ENCODE results near the gene COL12A1. TPM values are rescaled to one million over a fixed set of nuclear protein-coding genes. Genes with fewer than 3 reads are reported as not detected.

COL12A1 gene
- total and polyA plus RNA-seq, 3 experiments from 2014 or later = not detected

DNA sequence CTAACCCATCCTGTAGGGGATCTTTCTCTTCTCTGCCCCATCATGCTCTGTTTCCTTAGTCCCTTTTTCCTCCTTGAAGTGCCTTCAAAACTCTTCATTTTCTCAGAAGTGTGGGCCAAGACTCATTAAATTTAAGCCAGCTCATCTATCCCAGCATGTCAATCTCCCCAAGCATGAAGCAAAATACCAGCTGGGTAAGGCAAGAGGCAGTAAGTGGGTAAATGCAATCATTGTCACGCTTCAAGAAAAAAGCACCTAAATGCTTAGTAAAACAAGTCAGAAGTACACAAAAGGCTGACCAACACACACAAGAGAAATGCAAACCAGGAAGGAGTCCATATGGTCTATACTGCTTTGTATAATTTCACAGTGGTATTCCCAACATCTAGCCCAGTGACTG lies 61.5 kb downstream of the COL12A1 start:
- H3K9me3 ChIP-seq (ENCODE audit: low read length) = no peaks in the 10 kb centered on the region
- no peak overlapping the region for H3K4me3 ChIP-seq (ENCODE audit: low read length)
- no peaks in the 10 kb centered on the region for H3K4me1 Mint-ChIP-seq
- POLR2A ChIA-PET = no interaction called here
- H3K36me3 Mint-ChIP-seq = no peaks in the 10 kb centered on the region
- no peaks in the 10 kb centered on the region for H3K9me3 Mint-ChIP-seq
- H3K4me1 ChIP-seq (ENCODE audit: insufficient read depth, low read length) = no peaks in the 10 kb centered on the region
- H3K27me3 Mint-ChIP-seq = peaks cover 0 to 4% of the 10 kb centered on the region in 2 donors
- no peak overlapping the region for H3K4me3 Mint-ChIP-seq
- H3K36me3 ChIP-seq (ENCODE audit: insufficient read depth, low read length) = no peaks in the 10 kb centered on the region
- H3K27ac ChIP-seq (ENCODE audit: low read depth, low read length) = no peak overlapping the region
- H3K27ac Mint-ChIP-seq = no peak overlapping the region
- DNase-seq = no peak
- H3K27me3 ChIP-seq (ENCODE audit: insufficient read depth, low read length, poor library complexity, severe bottlenecking) = no peaks in the 10 kb centered on the region
- CTCF ChIA-PET = no interaction called here

DNA sequence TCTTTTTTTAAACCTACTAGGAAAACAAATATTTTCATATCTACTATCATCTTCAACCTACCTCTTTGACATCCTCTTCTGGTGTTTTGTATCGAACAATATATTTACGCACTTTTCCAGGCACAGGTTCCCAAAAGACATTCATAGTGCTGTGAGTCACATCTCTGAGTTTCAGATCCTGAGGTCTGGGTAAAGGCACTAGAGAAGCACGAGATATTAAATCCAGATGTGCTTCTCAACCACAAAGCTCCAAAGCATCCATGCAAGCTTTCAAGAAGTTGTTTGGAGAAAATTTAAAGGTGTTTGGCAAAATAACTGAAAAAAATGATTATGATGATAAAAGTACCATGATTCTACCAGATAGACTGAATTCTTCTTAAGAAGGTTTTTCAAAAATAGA lies 62.7 kb downstream of the COL12A1 start:
- no peaks in the 10 kb centered on the region for H3K27me3 ChIP-seq (ENCODE audit: insufficient read depth, low read length, poor library complexity, severe bottlenecking)
- Mint-ChIP-seq H3K9me3 (no peaks in the 10 kb centered on the region), H3K27me3 (no peaks in the 10 kb centered on the region), H3K4me1 (no peaks in the 10 kb centered on the region), H3K27ac (no peak overlapping the region), H3K4me3 (no peak overlapping the region), H3K36me3 (no peaks in the 10 kb centered on the region)
- ChIA-PET POLR2A (no interaction called here), CTCF (no interaction called here)
- H3K36me3 ChIP-seq (ENCODE audit: insufficient read depth, low read length) = no peaks in the 10 kb centered on the region
- no peaks in the 10 kb centered on the region for H3K4me1 ChIP-seq (ENCODE audit: insufficient read depth, low read length)
- no peaks in the 10 kb centered on the region for H3K9me3 ChIP-seq (ENCODE audit: low read length)
- H3K4me3 ChIP-seq (ENCODE audit: low read length) = no peak overlapping the region
- no peak for DNase-seq
- no peak overlapping the region for H3K27ac ChIP-seq (ENCODE audit: low read depth, low read length)

DNA sequence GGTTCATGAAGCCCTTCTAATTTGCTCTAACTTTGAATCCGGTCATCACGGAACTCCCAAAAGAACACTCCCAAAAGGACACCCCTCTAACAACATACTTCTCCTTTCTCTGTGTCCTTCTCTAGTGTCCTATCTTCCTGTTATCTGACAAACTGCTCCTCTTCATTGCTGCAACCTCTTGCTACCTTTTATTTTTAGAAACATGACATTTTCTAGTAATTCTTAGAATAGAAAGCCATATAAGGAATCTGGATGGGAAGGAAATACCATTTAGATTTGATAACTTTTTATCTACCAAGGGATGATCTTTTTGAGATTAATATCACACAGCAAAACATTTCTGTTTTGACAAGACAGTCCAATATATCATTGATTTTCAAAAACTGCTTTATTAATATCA lies 63.1 kb downstream of the COL12A1 start:
- no peak for DNase-seq
- Mint-ChIP-seq H3K4me3 (no peak overlapping the region), H3K27me3 (no peaks in the 10 kb centered on the region), H3K9me3 (no peaks in the 10 kb centered on the region), H3K36me3 (no peaks in the 10 kb centered on the region), H3K27ac (no peak overlapping the region), H3K4me1 (no peaks in the 10 kb centered on the region)
- H3K4me1 ChIP-seq (ENCODE audit: insufficient read depth, low read length) = no peaks in the 10 kb centered on the region
- no peaks in the 10 kb centered on the region for H3K9me3 ChIP-seq (ENCODE audit: low read length)
- no peak overlapping the region for H3K4me3 ChIP-seq (ENCODE audit: low read length)
- H3K27ac ChIP-seq (ENCODE audit: low read depth, low read length) = no peak overlapping the region
- H3K27me3 ChIP-seq (ENCODE audit: insufficient read depth, low read length, poor library complexity, severe bottlenecking) = no peaks in the 10 kb centered on the region
- ChIA-PET POLR2A (no interaction called here), CTCF (no interaction called here)
- no peaks in the 10 kb centered on the region for H3K36me3 ChIP-seq (ENCODE audit: insufficient read depth, low read length)

DNA sequence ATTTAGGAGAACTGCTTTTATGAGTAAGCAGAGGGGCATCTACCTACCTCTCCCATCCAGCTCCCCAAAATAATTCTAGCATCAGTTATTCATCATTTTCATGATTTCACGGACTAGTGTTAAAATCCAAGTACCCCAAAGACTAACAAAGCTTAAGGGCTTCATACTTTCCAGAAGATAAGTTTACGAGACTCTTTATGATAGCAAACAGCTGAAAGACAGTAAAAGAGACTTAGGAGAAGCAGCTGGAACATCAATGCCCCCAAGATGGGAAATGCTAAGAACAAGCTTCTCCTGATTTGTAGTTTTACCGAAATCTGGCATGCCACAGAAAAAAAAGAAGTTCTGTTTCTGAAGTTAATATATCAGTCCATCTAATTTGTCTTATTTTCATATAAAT lies 70.0 kb downstream of the COL12A1 start:
- no peaks in the 10 kb centered on the region for H3K36me3 Mint-ChIP-seq
- no peaks in the 10 kb centered on the region for H3K27me3 ChIP-seq (ENCODE audit: insufficient read depth, low read length, poor library complexity, severe bottlenecking)
- POLR2A ChIA-PET = no interaction called here
- CTCF ChIA-PET = no interaction called here
- H3K9me3 ChIP-seq (ENCODE audit: low read length) = no peaks in the 10 kb centered on the region
- H3K4me1 Mint-ChIP-seq = no peaks in the 10 kb centered on the region
- DNase-seq = no peak
- no peak overlapping the region for H3K27ac Mint-ChIP-seq
- H3K4me1 ChIP-seq (ENCODE audit: insufficient read depth, low read length) = no peaks in the 10 kb centered on the region
- H3K36me3 ChIP-seq (ENCODE audit: insufficient read depth, low read length) = no peaks in the 10 kb centered on the region
- H3K9me3 Mint-ChIP-seq = peaks cover 0 to 5% (median 0%) of the 10 kb centered on the region in 5 donors
- no peak overlapping the region for H3K4me3 ChIP-seq (ENCODE audit: low read length)
- no peak overlapping the region for H3K4me3 Mint-ChIP-seq
- H3K27ac ChIP-seq (ENCODE audit: low read depth, low read length) = no peak overlapping the region
- peaks cover 0 to 2% of the 10 kb centered on the region in 2 donors for H3K27me3 Mint-ChIP-seq

DNA sequence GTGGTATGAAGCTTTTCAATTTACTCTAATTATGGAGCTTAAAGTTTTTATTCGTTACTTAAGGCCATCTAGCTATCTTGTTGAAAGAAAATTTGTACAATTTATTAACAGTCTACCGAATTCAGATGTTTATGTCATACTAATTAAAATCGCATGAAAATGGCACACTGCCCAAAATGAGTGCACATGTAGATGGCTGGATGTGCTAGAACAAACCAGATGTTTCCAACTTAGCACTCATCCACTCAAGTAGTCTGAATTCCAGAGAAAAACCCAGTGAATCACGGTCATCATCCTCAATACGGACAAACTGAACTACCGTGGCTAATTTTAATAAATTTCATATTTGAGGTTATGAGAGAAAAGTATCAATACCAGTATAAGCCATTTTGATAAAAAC lies 70.4 kb downstream of the COL12A1 start:
- ChIA-PET CTCF (no interaction called here), POLR2A (no interaction called here)

DNA sequence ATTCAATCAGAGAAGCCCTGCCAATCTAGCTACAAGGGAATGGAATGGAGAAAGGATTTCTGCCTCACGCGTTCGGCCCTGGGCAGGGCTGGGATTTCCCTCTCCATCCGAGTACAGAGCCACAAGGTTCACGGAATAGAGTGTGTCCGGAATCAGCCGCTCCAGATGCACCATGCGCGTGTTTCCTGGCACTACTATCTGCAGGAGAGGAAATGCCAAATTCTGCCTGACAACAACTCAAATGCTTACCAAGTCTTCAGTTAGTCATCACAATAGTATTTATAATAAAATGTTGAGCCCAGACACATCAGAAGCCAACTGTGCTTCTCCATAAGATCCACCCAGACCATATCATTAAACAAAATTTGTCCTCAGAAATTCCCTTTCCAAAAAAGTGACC lies 75.1 kb downstream of the COL12A1 start:
- Mint-ChIP-seq H3K36me3 (no peaks in the 10 kb centered on the region), H3K27ac (no peak overlapping the region), H3K4me1 (no peaks in the 10 kb centered on the region), H3K9me3 (peaks cover 0 to 5% (median 0%) of the 10 kb centered on the region in 5 donors), H3K27me3 (no peaks in the 10 kb centered on the region), H3K4me3 (no peak overlapping the region)
- H3K9me3 ChIP-seq (ENCODE audit: low read length) = no peaks in the 10 kb centered on the region
- no peak for DNase-seq
- no peaks in the 10 kb centered on the region for H3K4me1 ChIP-seq (ENCODE audit: insufficient read depth, low read length)
- POLR2A ChIA-PET = no interaction called here
- H3K27ac ChIP-seq (ENCODE audit: low read depth, low read length) = no peak overlapping the region
- CTCF ChIA-PET = no interaction called here
- H3K27me3 ChIP-seq (ENCODE audit: insufficient read depth, low read length, poor library complexity, severe bottlenecking) = no peaks in the 10 kb centered on the region
- no peaks in the 10 kb centered on the region for H3K36me3 ChIP-seq (ENCODE audit: insufficient read depth, low read length)
- H3K4me3 ChIP-seq (ENCODE audit: low read length) = no peak overlapping the region

More for the DNA sequence above, 70.4 kb downstream of the COL12A1 start:
- no peaks in the 10 kb centered on the region for H3K27me3 ChIP-seq (ENCODE audit: insufficient read depth, low read length, poor library complexity, severe bottlenecking)
- H3K4me1 Mint-ChIP-seq = no peaks in the 10 kb centered on the region
- no peaks in the 10 kb centered on the region for H3K36me3 ChIP-seq (ENCODE audit: insufficient read depth, low read length)
- H3K27ac Mint-ChIP-seq = no peak overlapping the region
- peaks cover 0 to 2% of the 10 kb centered on the region in 2 donors for H3K27me3 Mint-ChIP-seq
- no peaks in the 10 kb centered on the region for H3K36me3 Mint-ChIP-seq
- H3K4me3 ChIP-seq (ENCODE audit: low read length) = no peak overlapping the region
- H3K4me3 Mint-ChIP-seq = no peak overlapping the region
- H3K9me3 Mint-ChIP-seq = peaks cover 0 to 5% (median 0%) of the 10 kb centered on the region in 5 donors
- no peaks in the 10 kb centered on the region for H3K4me1 ChIP-seq (ENCODE audit: insufficient read depth, low read length)
- H3K27ac ChIP-seq (ENCODE audit: low read depth, low read length) = no peak overlapping the region
- H3K9me3 ChIP-seq (ENCODE audit: low read length) = no peaks in the 10 kb centered on the region
- no peak for DNase-seq

DNA sequence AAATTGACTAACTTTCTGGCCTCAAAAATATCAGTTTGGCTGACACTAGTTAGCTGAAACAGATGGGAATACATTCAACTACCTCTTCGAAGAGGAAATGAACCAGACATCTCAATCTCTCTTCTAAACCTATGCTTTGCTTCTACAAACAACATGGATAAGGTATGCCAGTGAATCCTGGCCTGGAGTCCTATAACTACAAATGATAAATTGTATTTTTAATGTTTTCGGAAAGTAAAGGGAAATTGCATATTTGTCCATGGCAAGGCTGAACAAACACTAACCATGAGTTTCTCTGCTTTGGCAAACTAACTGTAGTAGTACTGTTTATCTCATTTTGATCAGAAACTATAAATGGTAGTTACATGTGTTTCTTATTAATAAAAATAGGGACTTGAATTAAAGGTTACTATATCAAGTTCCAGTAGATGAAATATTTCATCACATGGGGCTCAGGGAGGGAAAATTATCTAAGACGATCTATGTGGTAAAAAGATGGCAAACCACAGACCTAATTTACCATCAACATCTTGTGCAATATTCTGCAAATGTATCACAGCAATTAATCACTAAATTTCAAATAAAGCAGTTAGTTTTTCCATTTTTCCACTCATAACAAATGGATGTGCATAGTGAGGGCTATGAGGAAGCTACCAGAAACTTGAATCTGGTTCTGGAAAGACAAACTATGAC lies 76.8 kb downstream of the COL12A1 start:
- H3K4me3 ChIP-seq (ENCODE audit: low read length) = no peak overlapping the region
- no peaks in the 10 kb centered on the region for H3K27me3 Mint-ChIP-seq
- peaks cover 0 to 5% (median 0%) of the 10 kb centered on the region in 5 donors for H3K9me3 Mint-ChIP-seq
- H3K36me3 Mint-ChIP-seq = no peaks in the 10 kb centered on the region
- no peak overlapping the region for H3K27ac Mint-ChIP-seq
- no peaks in the 10 kb centered on the region for H3K27me3 ChIP-seq (ENCODE audit: insufficient read depth, low read length, poor library complexity, severe bottlenecking)
- H3K4me1 ChIP-seq (ENCODE audit: insufficient read depth, low read length) = no peaks in the 10 kb centered on the region
- H3K4me1 Mint-ChIP-seq = no peaks in the 10 kb centered on the region
- DNase-seq = no peak
- no peak overlapping the region for H3K4me3 Mint-ChIP-seq
- H3K27ac ChIP-seq (ENCODE audit: low read depth, low read length) = no peak overlapping the region
- no peaks in the 10 kb centered on the region for H3K9me3 ChIP-seq (ENCODE audit: low read length)
- ChIA-PET CTCF (no interaction called here), POLR2A (no interaction called here)
- no peaks in the 10 kb centered on the region for H3K36me3 ChIP-seq (ENCODE audit: insufficient read depth, low read length)

DNA sequence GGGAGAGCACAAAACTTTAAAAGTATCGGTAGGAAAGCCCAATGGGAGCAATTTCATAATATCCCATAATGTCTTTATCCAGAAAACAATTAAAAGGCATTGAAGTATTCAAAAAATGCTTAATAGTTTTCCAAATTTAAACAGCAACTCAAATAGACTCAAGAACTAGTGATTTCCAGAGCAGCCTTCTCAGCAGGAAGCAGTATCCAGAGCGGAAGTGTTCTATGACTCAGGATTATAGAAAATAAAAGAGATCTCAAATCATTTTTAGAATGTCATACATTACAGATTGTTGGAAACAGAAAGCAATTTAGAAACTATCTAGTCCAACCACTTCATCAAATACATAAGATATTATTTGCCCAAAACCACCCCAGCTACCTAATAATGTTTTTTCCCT lies 79.3 kb downstream of the COL12A1 start:
- Mint-ChIP-seq H3K4me3 (no peak overlapping the region), H3K36me3 (no peaks in the 10 kb centered on the region), H3K27me3 (no peaks in the 10 kb centered on the region), H3K4me1 (no peaks in the 10 kb centered on the region), H3K9me3 (no peaks in the 10 kb centered on the region), H3K27ac (no peak overlapping the region)
- CTCF ChIA-PET = no interaction called here
- Histone ChIP-seq H3K9me3 (ENCODE audit: low read length) (no peaks in the 10 kb centered on the region), H3K4me3 (ENCODE audit: low read length) (no peak overlapping the region), H3K36me3 (ENCODE audit: insufficient read depth, low read length) (no peaks in the 10 kb centered on the region), H3K27ac (ENCODE audit: low read depth, low read length) (no peak overlapping the region), H3K27me3 (ENCODE audit: insufficient read depth, low read length, poor library complexity, severe bottlenecking) (no peaks in the 10 kb centered on the region), H3K4me1 (ENCODE audit: insufficient read depth, low read length) (no peaks in the 10 kb centered on the region)
- POLR2A ChIA-PET = no interaction called here
- no peak for DNase-seq

DNA sequence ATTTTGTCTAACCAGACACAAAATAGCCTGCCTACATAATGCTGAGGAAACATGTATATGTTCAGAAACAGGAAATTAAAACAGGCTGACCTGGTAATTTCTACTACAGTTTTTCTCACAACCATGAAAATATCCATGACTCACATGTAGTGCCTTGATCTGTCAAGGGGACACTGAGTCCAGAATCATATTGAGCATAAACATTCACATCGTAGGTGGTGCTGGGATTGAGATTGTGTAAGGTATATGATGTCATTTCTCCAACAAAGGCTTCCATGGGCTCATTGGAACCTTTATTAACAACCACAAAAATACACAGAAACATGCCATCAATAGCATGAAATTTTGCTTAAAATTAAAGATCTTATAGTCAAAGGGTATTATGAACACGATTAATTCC lies 80.9 kb downstream of the COL12A1 start:
- H3K4me1 ChIP-seq (ENCODE audit: insufficient read depth, low read length) = no peaks in the 10 kb centered on the region
- ChIA-PET POLR2A (no interaction called here), CTCF (no interaction called here)
- no peaks in the 10 kb centered on the region for H3K27me3 Mint-ChIP-seq
- H3K4me3 ChIP-seq (ENCODE audit: low read length) = no peak overlapping the region
- no peaks in the 10 kb centered on the region for H3K36me3 ChIP-seq (ENCODE audit: insufficient read depth, low read length)
- no peaks in the 10 kb centered on the region for H3K9me3 Mint-ChIP-seq
- H3K36me3 Mint-ChIP-seq = no peaks in the 10 kb centered on the region
- DNase-seq = no peak
- no peak overlapping the region for H3K27ac ChIP-seq (ENCODE audit: low read depth, low read length)
- H3K4me1 Mint-ChIP-seq = no peaks in the 10 kb centered on the region
- H3K4me3 Mint-ChIP-seq = no peak overlapping the region
- H3K9me3 ChIP-seq (ENCODE audit: low read length) = no peaks in the 10 kb centered on the region
- no peaks in the 10 kb centered on the region for H3K27me3 ChIP-seq (ENCODE audit: insufficient read depth, low read length, poor library complexity, severe bottlenecking)
- no peak overlapping the region for H3K27ac Mint-ChIP-seq
